ENCODE measurements around the gene MARF1. TPM values are rescaled to one million over a fixed set of nuclear protein-coding genes. Genes with fewer than 3 reads are reported as not detected.

MARF1 gene
- total and polyA plus RNA-seq, 10 donors: 24.0 to 169 (median 94.7) TPM

GRCh38 chr16:15605839-15606517 is 37.0 kb downstream of the MARF1 start:
- no peak for DNase-seq
- no peaks in the 10 kb centered on the region for H3K9me3 ChIP-seq
- H3K27me3 ChIP-seq (replicated peaks in 1 of 7): no peaks in the 10 kb centered on the region
- intact Hi-C loops (cut with DNase I; ENCODE audit: low total_unique reads): no loop called here
- TF ChIP-seq CTCF (IDR thresholded peaks at IDR 0.05 in 8 of 11, conservative IDR thresholded peaks at IDR 0.05 in 3 of 11) (no peak), POLR2AphosphoS5 (IDR thresholded peaks at IDR 0.05) (no peak), POLR2A (IDR thresholded peaks at IDR 0.05) (no peak)
- H3K4me3 ChIP-seq: no peak overlapping the region
- peaks cover 0 to 23% (median 12%) of the 10 kb centered on the region in 6 donors for H3K4me1 ChIP-seq
- WGBS, 5 donors: 94 to 98% (median 96%) methylated on average over 13 of the region's 13 CpGs
- H3K36me3 ChIP-seq: peaks cover 3 to 100% (median 95%) of the 10 kb centered on the region in 6 donors
- peak overlapping the region in 3 of 8 donors; percentile 72 to 83 (median 74) for H3K27ac ChIP-seq

- no peak for DNase-seq
- Histone ChIP-seq H3K4me3 (no peak overlapping the region), H3K9me3 (no peaks in the 10 kb centered on the region), H3K27me3 (replicated peaks in 1 of 7) (no peaks in the 10 kb centered on the region), H3K4me1 (peaks cover 0 to 23% (median 12%) of the 10 kb centered on the region in 6 donors), H3K36me3 (peaks cover 3 to 100% (median 95%) of the 10 kb centered on the region in 6 donors), H3K27ac (peak overlapping the region in 1 of 8 donors; percentile 49)
- 86 to 96% (median 88%) methylated on average over 14 of the region's 14 CpGs for WGBS, 5 donors
- no peak for TF ChIP-seq CTCF (IDR thresholded peaks at IDR 0.05 in 8 of 11, conservative IDR thresholded peaks at IDR 0.05 in 3 of 11)
- no peak for TF ChIP-seq POLR2AphosphoS5 (IDR thresholded peaks at IDR 0.05)
- no peak for TF ChIP-seq POLR2A (IDR thresholded peaks at IDR 0.05)
- intact Hi-C loops (cut with DNase I; ENCODE audit: low total_unique reads): no loop called here
These were observed 38.2 kb downstream of the MARF1 start for GRCh38 chr16:15604460-15605440.

- no peak overlapping the region for H3K4me3 ChIP-seq
- H3K9me3 ChIP-seq: no peaks in the 10 kb centered on the region
- intact Hi-C loops (cut with DNase I; ENCODE audit: low total_unique reads): no loop called here
- H3K36me3 ChIP-seq: peaks cover 3 to 100% (median 97%) of the 10 kb centered on the region in 6 donors
- H3K27me3 ChIP-seq (replicated peaks in 1 of 7): no peaks in the 10 kb centered on the region
- no peak for TF ChIP-seq POLR2AphosphoS5 (IDR thresholded peaks at IDR 0.05)
- TF ChIP-seq CTCF (IDR thresholded peaks at IDR 0.05 in 8 of 11, conservative IDR thresholded peaks at IDR 0.05 in 3 of 11): no peak
- no peak for TF ChIP-seq POLR2A (IDR thresholded peaks at IDR 0.05)
- H3K4me1 ChIP-seq: peaks cover 0 to 11% (median 7%) of the 10 kb centered on the region in 6 donors
- no peak for DNase-seq
- no peak overlapping the region for H3K27ac ChIP-seq
- WGBS, 5 donors: 92 to 97% (median 96%) methylated on average over 23 of the region's 23 CpGs
These were observed 40.5 kb downstream of the MARF1 start for GRCh38 chr16:15602285-15603044.

All from spleen (tissue), 11 donors.